GM21526 (cell line): Measurements from ENCODE around the gene JADE2.

Experiments used
- ATAC-seq: cut with Tn5 transposase; IDR thresholded peaks from one replicate; pipeline ENCODE4 v1.9.1; 2021; ENCODE audit warnings: moderate library complexity; ENCODE audit not compliant: unreplicated experiment, low FRiP score

The JADE2 gene

DNA sequence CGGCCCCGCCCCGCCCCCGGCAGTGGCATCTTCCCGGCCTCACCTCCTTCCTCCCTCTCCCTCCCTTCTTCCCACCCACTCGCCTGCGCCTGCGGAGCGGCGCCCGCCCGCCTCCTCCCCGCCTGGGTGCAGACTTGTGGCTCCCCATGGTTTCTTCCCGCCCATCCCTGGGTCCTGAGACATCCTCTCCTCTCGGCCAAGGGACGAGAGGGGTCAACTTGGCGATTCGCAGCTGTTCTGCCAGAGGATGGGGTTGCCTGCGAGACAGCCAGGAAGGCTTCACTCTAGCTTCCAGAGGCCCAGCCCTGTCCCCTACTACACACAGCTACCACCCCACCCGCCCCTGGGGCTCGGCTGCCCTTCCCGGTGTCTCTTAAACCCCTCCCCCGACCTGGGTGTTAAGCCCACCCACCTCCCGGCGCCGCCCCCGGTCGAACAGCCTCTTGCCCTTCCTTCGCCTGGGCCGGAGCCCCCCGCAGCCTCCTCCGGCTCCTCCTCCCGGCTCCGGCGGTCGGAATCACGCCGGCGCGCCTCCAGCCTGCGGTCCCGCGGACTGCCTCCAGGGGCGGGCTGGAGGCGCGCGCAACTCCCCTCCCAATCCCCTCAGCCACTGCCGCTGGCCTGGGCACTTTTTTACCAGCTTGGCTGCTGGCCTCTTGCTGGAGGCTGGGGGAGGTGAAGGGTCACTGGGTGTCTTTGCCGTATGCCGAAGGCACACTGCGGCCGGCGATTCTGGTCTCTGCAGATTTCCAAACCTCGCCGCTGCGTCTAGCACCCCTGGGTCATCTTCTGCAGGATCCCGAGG is 1.9 kb downstream of the JADE2 start:
- ATAC-seq = peak; percentile 40

DNA sequence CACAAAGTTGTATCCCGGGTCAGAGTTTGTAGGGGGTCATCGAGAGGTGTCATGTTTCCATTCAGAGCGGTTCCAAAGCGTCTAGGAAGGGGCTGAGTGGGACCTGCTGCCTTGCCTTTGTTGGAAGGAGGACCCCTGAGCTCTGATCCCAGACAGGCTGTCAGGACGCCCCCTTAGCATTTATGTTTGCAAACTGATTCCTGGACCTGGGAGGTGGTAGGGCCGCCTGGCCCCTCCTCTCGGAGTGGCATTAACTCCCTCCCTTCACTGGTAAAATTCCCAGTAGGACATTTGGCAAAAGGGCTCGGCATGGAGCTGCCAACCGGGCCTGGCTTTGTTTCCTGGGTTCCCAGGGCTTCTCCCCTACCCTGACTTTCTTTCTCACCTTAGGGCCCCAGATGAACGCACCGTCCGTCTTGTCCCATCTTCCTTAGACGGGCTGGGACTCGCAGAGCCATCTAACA is 2.5 kb downstream of the JADE2 start:
- no peak for ATAC-seq

DNA sequence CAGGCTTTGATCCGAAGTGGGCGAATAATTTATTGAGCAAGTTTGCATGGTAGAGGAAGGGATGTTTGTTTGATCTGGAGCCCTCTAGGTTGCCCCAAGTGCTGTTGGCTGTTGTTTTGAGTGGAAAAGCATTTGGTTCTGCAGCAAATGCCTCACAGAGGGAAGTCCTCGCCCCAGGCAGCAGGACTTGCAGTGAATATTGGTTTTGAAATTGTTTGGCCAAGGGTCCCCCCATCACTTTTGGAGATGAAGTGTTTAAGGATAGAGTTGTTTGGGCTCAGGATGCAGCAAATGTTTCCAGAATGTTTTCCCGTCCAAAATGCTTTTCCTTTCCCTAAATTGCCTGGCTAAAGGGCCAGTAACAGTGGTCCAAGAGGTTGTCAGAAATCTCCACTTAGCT is 3.1 kb downstream of the JADE2 start:
- ATAC-seq = no peak

DNA sequence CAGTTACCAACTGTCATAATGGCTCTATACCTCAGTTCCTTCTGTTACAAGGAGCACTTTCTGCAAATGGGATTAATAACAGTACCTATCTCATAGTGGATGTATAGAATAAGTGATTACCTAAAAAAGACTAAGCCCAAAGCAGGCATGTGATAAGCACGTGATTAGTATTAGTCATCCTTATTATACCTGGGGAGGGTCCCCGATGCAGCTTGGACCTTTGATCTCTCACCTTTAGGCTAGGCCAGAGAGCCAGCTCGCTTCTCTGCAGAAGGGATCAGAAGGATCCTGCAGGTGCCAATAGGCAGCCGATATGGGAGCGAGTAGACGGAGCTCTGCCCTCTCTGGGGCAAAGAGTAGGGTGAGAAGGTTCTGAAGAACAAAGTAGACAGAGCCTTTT is 4.0 kb downstream of the JADE2 start:
- ATAC-seq = no peak

DNA sequence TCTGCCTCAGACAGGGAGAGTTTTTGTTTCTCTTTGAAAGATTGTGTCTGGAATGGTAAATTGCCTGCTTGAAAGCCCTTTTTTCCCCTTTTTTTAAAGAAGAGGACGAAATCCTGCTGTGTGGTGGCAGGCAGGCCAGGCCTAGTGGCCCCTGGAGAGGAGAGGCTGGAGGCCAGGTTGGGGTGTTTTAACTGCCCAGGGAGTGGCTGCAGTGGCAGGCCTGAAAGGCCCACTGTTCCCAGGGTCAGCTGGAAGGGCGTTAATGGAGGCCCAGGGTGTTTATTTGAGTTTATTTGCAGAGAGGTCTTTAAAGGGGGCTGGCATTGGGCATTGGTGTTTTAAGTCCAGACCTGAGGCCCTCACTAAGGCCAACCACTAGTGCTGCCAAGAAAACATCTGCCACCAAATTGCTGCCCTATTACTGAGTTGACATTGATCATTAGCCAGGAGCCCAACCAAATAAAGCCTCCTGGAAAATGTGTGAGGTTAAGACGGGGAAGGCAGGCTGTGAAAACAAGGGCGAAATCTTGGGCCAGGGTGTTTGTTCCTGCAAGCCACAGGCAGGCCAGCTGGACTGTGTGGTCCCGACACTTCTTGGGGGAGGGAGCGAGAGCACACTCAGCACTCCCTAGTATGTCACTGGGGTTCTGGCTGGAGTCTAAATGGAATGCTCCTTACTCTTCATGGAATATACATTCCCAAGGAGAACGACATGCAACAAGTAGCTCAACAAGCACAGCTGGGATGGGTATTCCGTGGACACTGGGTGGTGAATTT is 5.0 kb downstream of the JADE2 start:
- ATAC-seq = no peak

DNA sequence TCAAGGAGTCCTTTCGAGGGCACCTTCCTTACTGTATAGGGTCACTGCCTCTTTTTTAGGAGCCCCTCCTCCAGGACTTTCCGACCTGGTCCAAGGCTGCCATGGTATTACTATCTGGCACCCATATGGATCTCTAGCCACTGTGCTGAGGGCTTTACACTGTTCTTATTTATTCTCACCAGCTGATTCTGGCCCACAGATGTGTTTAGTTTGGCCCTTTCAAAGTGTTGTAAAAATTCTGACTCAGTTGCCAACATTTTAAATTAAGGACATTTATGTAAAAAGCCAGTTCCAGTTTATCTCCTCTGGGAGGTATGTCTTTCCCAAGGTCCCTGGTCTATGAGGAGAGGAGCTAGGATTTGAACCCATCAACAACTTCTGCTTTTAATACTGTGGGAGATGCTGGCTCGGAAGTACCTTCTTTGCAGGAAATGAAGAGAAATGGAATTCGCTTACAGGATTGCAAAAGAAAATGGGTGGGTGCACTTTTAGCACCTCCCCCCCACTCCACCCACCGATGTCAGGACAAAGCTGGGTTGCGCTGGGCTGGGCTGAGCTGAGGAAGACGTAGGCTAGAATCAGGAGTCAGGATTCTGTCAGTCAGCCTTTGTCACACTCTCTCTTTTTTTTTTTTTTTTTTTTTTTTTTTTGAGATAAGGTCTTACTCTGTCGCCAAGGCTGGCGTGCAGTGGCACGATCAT is 7.8 kb downstream of the JADE2 start:
- ATAC-seq = no peak

DNA sequence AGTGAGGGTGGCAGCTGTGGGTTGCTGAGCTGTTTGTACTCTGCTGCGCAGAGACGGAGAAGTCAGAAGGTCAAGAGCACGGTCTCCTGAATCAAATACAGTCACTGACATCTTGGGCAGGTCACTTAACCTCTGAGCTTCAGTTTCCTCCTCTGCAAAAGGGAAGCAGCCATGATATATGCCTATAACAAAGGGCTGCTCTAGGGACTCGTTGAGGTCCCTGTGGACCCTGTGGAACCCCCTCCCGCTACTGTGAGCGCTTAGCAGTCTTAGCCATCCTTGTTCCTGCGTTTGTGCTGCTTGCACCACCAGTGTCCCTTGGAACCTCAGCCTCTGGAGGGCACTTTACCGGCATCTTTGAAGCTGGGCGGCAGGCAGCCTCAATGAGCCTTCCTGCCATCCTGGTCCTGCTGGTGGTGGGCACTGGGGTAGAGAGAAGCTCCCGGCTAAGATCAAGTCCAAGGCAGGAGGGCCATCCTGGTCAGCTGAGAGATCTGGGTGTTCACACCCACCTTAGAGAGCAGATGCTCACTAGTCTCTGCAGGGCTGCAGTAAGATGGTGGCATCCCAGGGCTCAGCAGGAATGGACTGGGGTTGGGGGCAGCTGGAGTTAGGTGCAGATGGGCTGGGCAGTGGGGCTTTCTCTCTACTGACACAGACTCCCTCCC is 8.7 kb downstream of the JADE2 start:
- no peak for ATAC-seq

DNA sequence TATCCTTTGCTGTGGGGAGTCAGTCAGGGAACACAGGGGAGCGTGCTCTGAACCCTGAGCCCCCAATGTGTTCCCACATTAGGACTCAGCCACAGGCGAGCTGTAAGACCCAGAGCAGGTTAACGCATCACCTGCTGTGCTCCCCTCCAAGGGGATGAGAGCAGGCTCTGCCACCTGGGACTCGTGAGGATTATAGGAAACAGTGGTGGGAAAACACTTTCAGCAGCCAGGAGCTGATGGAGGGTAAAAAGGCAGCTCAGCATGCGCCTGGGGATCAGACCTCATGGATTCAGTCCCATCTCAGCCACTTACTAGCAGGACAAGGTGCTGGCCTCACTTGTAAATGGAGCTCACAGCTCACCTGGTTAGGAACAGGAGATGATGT is 9.2 kb downstream of the JADE2 start:
- ATAC-seq = no peak

DNA sequence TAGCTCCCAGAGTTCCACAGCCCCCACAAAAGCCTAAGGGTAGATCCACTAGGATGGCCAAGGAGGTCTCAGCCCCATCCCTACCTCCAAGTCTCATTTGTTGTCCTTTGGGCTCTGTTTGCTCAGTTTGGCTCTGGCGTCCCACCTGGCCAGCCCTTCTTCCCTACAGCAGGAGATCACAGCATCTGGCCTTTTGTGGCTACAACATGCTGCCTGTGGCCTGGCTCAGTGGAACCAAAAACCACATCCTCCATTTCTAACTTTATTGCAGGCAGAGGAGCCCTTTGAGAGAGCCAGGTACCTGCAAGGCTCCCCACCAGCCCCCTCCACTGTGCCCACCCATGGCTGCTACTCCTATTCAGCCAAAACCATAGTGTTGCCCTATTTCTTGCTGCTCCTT is 11.4 kb downstream of the JADE2 start:
- no peak for ATAC-seq

DNA sequence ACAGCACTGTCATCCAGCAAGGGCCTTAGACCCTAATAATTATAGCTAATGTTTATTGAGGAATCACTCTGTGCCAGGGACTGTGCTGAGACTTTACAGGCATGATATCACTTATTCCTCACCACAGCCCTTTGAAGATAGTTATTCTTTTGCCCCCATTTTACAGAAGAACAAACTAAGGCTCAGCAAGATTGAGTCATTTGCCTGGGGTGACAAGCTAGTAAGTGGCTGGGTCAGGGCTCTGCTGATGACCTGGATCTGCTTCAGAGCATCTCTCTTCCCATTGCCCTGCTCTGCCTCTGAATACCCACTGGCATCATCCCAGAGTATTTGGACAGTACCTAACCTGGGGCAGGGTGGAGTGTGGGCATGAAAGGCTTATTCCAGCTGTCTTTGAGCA is 11.8 kb downstream of the JADE2 start:
- no peak for ATAC-seq

DNA sequence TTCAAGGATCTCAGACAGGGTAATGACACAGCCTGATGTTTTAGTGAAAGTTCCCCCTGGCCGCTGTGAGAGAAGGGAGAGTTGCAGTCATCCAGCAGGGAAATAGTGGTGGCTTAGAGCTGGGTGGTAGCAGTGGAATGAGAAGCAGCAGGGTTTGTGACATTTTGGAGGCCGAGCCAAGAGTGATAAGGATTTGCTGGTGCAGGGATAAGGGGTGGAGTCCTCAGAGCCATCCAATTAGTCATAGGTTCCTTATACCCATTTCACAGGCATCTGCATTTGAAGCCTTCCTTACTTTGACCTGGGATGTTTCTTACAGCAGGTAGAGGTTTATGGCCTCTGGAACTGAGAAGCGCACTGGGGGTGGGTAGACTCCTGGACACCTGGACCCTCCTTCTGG is 12.8 kb downstream of the JADE2 start:
- ATAC-seq = no peak

DNA sequence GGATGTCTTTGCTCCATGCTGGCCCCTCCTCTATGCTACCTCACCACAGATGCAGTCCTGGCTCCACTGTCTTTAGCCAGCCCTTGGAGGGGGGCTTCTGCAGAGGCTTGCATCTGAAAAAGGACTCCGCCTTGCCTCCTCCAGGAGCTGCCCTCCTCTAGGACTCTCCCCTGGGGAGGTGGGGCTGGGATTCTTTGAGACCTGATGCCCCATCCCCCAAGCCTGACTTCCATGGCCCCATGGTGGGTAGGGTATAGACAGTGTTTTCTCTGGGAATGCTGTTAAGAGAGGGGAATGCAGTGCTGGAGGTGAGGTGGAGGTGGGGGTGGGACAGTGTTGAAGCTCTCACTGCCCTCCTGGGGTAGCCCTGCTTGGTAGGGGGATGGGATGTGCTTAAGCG is 14.3 kb downstream of the JADE2 start:
- ATAC-seq = no peak

DNA sequence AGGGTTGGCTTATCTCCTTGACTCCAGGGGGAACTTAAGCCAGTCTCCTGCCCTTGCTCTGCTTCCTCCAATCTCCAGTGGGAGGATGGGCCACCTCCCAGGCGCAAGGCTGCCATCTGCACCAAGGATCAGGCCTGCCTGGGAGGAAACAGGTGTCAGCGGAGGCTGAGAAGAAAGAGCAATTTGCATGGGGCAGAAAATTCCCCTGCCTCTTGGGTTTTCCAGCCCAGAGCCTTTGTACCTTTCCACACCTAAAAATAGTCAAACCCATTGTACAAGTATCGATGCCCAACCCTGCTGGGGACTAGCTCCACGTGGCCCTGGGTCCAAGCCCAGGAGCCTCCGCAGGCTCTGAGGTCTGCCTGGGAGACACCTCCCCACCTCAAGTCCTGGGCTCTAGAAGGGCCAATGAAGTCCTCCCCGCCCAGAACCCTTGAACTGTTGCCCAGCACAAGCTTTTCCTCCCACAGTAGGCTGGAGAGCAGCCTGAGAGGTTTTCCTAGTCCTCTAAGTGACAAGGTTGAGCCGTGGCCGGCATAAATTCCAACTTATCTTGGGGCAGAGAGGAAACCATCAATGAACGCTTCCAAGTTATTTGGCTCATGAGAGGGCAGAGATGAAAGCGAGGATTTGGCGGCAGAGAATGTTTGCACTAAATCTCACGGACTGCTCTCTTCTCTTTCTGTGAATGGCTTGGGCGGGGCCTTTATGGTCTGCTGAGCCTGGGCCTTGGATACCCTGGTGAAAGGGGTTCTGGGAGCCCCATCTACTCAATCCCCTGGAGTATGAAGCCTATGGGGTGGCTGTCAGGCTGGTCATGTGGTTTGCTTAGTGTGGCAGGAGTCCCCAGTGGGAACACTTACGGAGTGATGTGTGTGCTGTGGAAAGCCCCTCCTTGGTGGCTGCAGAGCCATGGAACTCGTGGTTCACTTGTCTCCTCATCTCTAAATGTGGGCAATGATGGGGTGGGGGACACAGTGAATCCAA is 15.6 kb downstream of the JADE2 start:
- no peak for ATAC-seq

DNA sequence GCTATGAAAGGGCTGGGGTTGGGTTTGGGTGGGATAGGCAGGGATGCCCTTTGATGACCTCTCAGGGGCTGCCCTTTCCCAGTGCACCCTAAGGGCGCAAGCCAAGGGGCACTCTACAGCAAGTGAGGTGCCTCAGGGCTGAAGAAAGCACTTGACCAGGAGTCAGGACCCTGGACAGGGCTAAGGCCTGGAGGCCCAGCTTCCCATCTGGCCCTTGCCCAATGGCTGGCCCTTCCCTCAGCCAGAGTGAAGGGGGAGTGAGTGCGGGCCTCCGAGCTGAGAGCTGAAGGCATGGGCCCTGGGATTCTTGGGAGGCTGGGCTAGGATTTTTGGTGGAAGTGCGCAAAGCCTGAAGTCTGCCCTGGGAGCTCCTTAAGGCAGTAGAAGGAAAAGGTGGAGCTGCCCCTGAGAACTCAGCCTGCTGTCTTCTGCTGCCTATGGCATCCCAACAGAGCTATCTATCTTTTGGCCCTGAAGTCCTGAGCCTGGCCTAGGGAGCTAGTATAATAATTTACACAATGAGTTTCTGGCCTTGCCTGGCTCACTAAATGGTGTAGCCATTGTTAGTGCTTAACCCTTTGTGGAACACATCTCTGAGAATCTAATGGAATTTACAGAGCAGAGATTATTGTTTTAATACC is 16.4 kb downstream of the JADE2 start:
- no peak for ATAC-seq

DNA sequence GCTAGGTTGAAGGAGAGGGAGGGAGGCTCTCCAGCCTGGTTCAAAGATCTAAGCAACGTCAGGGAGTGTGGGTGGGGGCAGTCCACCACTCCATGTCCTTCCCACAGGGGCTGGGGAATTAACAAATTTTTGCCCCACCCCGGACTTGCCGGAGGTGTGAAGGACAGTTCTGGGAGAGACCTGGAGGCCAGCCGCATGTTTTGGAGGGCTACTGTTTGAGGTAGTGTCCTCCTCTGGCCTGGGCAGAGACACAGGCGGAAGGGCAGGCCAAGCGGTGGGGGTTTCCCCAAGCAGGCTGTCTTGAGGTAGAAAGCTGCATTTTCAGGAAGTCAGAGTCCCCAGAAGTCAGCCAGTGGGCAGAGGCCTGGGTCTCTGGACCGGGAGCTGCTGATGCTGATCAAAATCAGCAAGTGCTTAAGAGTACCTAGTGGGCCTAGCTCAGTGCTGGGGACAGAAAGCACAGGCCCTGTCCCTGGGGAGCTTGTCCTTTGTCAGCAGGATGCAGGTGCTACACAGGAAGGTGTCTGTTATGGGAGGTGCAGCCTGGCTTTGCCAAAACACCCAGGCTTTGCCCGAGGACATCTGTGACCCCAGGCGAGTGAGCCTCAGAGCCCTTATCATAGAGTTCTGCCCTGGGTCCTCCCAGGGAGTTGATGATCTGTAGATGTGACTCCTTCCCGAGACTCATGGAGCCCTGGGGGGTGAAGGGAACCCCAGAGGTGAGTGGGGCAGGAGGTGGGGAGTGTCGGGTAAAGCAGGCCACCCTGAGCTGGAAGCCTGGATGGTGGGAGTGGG is 18.5 kb downstream of the JADE2 start:
- ATAC-seq = peak; percentile 45

DNA sequence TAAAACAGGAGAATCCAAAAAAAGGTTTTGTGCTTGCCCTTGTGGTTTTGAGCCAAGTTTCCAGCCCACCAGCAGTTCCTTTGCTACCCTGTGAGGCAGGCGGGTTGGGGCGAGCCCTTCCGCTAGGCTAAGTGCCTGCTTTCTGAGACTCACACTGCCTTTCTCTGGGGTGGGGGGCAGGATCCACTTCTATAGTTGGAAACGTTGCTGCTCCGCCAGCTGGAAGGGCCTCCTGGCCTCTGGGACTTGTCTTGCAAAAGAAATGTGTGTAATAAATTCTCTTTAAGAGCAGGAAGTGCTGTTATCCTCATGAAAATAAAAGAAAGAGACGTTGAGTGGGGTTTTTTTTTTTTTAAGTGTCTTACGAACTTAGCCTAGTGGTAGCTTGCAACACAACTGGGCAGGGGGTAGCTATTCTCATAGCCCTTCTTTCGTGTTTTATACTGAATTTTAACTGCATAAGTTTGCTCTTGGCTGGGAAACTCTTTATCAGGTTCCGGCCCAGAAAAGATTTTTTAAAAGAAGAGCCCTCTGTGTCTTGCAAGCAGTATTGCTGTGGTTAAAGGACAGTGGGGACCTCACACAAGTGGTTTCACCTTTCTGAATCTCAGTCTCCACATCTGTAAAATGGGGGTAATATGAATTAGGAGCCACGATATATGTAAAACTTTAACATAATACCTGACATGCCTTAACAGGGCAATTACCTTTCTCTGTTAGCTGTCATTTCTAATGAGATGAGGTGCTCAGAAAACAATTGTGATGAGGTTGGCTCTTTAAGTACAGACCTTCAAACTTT is 19.8 kb downstream of the JADE2 start:
- ATAC-seq = no peak

DNA sequence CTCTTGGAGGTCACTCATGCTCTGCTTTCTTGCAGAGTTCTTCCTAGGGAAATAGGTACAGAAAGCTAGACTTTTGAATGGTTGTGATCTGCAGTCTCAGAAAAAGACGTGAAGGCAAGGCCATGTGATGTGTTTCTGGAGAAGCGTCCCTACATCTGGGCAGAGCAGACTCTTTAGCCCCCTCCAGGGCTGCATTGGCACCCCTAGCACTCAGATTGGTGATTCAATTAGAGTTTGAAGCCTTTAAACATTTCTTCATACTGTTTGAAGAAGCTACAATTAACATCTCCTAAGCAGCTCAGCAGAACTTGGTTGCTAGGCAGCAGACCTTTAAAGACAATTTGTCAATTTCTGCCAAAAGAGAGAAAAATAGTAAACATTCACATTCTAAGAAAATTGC is 21.6 kb downstream of the JADE2 start:
- ATAC-seq = no peak

DNA sequence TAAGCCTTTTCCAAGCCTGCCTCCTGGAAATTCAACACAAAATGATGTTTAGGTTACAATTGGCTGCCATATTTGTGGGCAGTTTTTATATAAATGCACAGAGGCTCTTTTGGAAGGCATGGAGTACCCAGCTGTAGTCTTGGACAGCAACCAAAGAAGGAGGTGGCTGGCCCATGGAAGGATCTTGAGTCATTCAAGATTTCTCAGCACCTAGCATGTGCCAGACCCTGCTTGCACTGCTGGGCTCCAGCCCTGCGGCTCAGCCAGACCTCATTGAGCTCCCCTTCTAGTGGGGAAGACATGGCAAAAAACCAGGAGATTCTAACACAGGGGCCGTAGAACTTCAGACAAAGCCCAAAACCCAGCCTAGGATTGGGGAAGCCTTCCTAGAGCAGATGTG is 22.1 kb downstream of the JADE2 start:
- no peak for ATAC-seq
